HCT116 (cell line): ENCODE measurements around the gene RAET1E. TPM values are rescaled to one million over a fixed set of nuclear protein-coding genes. Genes with fewer than 3 reads are reported as not detected.

Experiments used
- ATAC-seq: fragments of 200-7000 bp; cut with Tn5 transposase; 2 replicates; pipeline ENCODE4 v1.9.1; 2020; ENCODE audit warnings: mild to moderate bottlenecking, moderate library complexity
- BruUV-seq: library from RNA; stranded (reverse); fragments of 400-500 nt; replicated peaks from 2 replicates; lab custom pipeline; 2021; lab: Mats Ljungman, UMichigan
- CTCF ChIA-PET: fragments of 300-600 bp; sonication (Branson Sonifier 250); formaldehyde crosslinking; loops from one replicate; lab custom pipeline; 2021; ENCODE audit warnings: antibody characterized with exemption; lab: Charles Lee
- POLR2A ChIA-PET: fragments of 300-600, 350-600 bp; sonication (Branson Sonifier 250); formaldehyde crosslinking; loops from one replicate; lab custom pipeline; 2021; ENCODE audit warnings: antibody characterized with exemption; lab: Charles Lee
- RAD21 ChIA-PET, 2 experiments: fragments of 300-600 bp; sonication (Branson Sonifier 250); formaldehyde crosslinking; loops; one replicate each; lab custom pipeline; 2023; ENCODE audit warnings: low total read pairs in 2 of 2; ENCODE audit not compliant: uncharacterized antibody in 2 of 2, unreplicated experiment in 2 of 2, low non-redundant PET in 1 of 2; lab: Charles Lee
- DNase-seq: peaks from one replicate; pipeline ENCODE4 v3.0.0-alpha.2; 2010; ENCODE audit warnings: low read depth, low spot score
- H2AFZ ChIP-seq: fragments of 200-600 bp; shearing (Covaris generic), sonication (generic); 2 replicates; pipeline ENCODE4 v1.6.1; 2017; ENCODE audit warnings: low read depth, mixed run types, mixed read lengths, antibody characterized with exemption, low read length; ENCODE audit not compliant: poor library complexity, severe bottlenecking
- H3K27ac ChIP-seq: 2 replicates; pipeline ENCODE4 v1.5.1; 2012; ENCODE audit warnings: low read depth, low read length
- H3K27me3 ChIP-seq: fragments of 200-600 bp; sonication (generic); 2 replicates; pipeline ENCODE4 v1.6.1; 2016; ENCODE audit warnings: mixed run types, low read length, mixed read lengths; ENCODE audit not compliant: insufficient read depth
- H3K36me3 ChIP-seq, 2 experiments: fragments of 200-500 bp in 1 of 2; fragments of 200-600 bp in 1 of 2; sonication (Bioruptor generic) in 1 of 2; sonication (generic) in 1 of 2; 2 replicates each; pipeline versions ENCODE4 v1.5.1 to v1.6.1; 2014 to 2016; ENCODE audit warnings: low read length in 2 of 2, inconsistent platforms in 1 of 2, mixed read lengths in 1 of 2, mixed run types in 1 of 2; ENCODE audit not compliant: insufficient read depth in 2 of 2, control insufficient read depth in 1 of 2
- H3K4me1 ChIP-seq, 2 experiments: fragments of 200-600 bp in 1 of 2; sonication (generic) in 1 of 2; 2 replicates each; pipeline versions ENCODE4 v1.5.1 to v1.6.1; 2012 to 2017; ENCODE audit warnings: low read length in 2 of 2, inconsistent platforms in 1 of 2, mild to moderate bottlenecking in 1 of 2, mixed read lengths in 1 of 2, mixed run types in 1 of 2, moderate library complexity in 1 of 2; ENCODE audit not compliant: insufficient read depth in 2 of 2, control insufficient read depth in 1 of 2
- H3K4me2 ChIP-seq: fragments of 200-600 bp; sonication (generic); 2 replicates; pipeline ENCODE4 v1.6.1; 2017; ENCODE audit warnings: mixed run types, low read length, mixed read lengths
- H3K4me3 ChIP-seq, 2 experiments: fragments of 200-600 bp in 1 of 2; sonication (generic) in 1 of 2; replicated peaks in 1 of 2; 2 replicates each; pipeline ENCODE4 v1.5.1; 2011 to 2016; ENCODE audit warnings: low read length in 2 of 2, control low read depth in 1 of 2, low read depth in 1 of 2, mild to moderate bottlenecking in 1 of 2, mixed read lengths in 1 of 2, mixed run types in 1 of 2
- H3K79me2 ChIP-seq: fragments of 200-600 bp; sonication (generic); 2 replicates; pipeline ENCODE4 v1.6.1; 2017; ENCODE audit warnings: mild to moderate bottlenecking, mixed run types, low read length, moderate library complexity, mixed read lengths; ENCODE audit not compliant: insufficient read depth
- H3K9ac ChIP-seq: fragments of 200-600 bp; sonication (generic); 2 replicates; pipeline ENCODE4 v1.6.1; 2016; ENCODE audit warnings: low read length, mixed read lengths
- H3K9me2 ChIP-seq: fragments of 200-600 bp; sonication (generic), shearing (Covaris generic); 2 replicates; pipeline ENCODE4 v1.6.1; 2017; ENCODE audit warnings: mixed run types, mild to moderate bottlenecking, moderate library complexity; ENCODE audit not compliant: insufficient read depth
- H3K9me3 ChIP-seq, 2 experiments: fragments of 200-500 bp in 1 of 2; fragments of 200-600 bp in 1 of 2; sonication (Bioruptor generic) in 1 of 2; sonication (generic) in 1 of 2; 2 replicates each; pipeline ENCODE4 v1.6.1; 2014 to 2017; ENCODE audit warnings: low read length in 2 of 2, mixed read lengths in 2 of 2, inconsistent platforms in 1 of 2, low read depth in 1 of 2, mild to moderate bottlenecking in 1 of 2, mixed run types in 1 of 2, moderate library complexity in 1 of 2; ENCODE audit not compliant: control insufficient read depth in 1 of 2, insufficient read depth in 1 of 2
- H4K20me1 ChIP-seq: fragments of 200-600 bp; sonication (generic), shearing (Covaris generic); 2 replicates; pipeline ENCODE4 v1.6.1; 2017; ENCODE audit warnings: mixed run types, mild to moderate bottlenecking, moderate library complexity; ENCODE audit not compliant: insufficient read depth
- ATF3 ChIP-seq: IDR thresholded peaks from 2 replicates; pipeline ENCODE4 v1.6.1; 2012
- CBX3 ChIP-seq: IDR thresholded peaks from 2 replicates; pipeline ENCODE4 v1.6.1; 2012; ENCODE audit warnings: low read depth
- CEBPB ChIP-seq: IDR thresholded peaks from 2 replicates; pipeline ENCODE4 v1.6.1; 2012; ENCODE audit warnings: low read depth
- CTCF ChIP-seq, 3 experiments: fragments of 200-600 bp in 1 of 3; sonication (generic) in 1 of 3; IDR thresholded peaks in 2 of 3; conservative IDR thresholded peaks in 1 of 3; 2 replicates each; pipeline ENCODE4 v1.5.1; 2012 to 2017; ENCODE audit warnings: low read depth in 2 of 3, low read length in 2 of 3, antibody characterized with exemption in 1 of 3, borderline replicate concordance in 1 of 3, control low read depth in 1 of 3, mild to moderate bottlenecking in 1 of 3, mixed read lengths in 1 of 3, mixed run types in 1 of 3, moderate library complexity in 1 of 3; ENCODE audit not compliant: insufficient read depth in 1 of 3
- EGR1 ChIP-seq: IDR thresholded peaks from 2 replicates; pipeline ENCODE4 v1.6.1; 2012; ENCODE audit warnings: low read depth
- EZH2 ChIP-seq: fragments of 200-600 bp; sonication (generic); IDR thresholded peaks from 2 replicates; pipeline ENCODE4 v1.6.1; 2017; ENCODE audit warnings: antibody characterized with exemption, mixed run types
- FOSL1 ChIP-seq: IDR thresholded peaks from 2 replicates; pipeline ENCODE4 v1.6.1; 2012; ENCODE audit warnings: low read depth
- JUND ChIP-seq: IDR thresholded peaks from 2 replicates; pipeline ENCODE4 v1.6.1; 2012
- MAX ChIP-seq: IDR thresholded peaks from 2 replicates; pipeline ENCODE4 v1.6.1; 2012
- POLR2A ChIP-seq: IDR thresholded peaks from 2 replicates; pipeline ENCODE4 v1.7.0; 2011; ENCODE audit warnings: borderline replicate concordance; ENCODE audit not compliant: insufficient read depth, insufficient read length; ENCODE audit errors: extremely low read depth
- POLR2AphosphoS5 ChIP-seq: IDR thresholded peaks from 2 replicates; pipeline ENCODE4 v1.6.1; 2011; ENCODE audit warnings: mild to moderate bottlenecking, low read depth, low read length, moderate library complexity
- REST ChIP-seq: IDR thresholded peaks from 2 replicates; pipeline ENCODE4 v1.6.1; 2012; ENCODE audit warnings: low read depth
- SIN3A ChIP-seq: IDR thresholded peaks from 2 replicates; pipeline ENCODE4 v1.6.1; 2012; ENCODE audit warnings: low read depth
- SP1 ChIP-seq: IDR thresholded peaks from 2 replicates; pipeline ENCODE4 v1.6.1; 2012; ENCODE audit warnings: low read depth
- SRF ChIP-seq: IDR thresholded peaks from 2 replicates; pipeline ENCODE4 v1.6.1; 2012; ENCODE audit warnings: low read depth
- TCF7L2 ChIP-seq: IDR thresholded peaks from 2 replicates; pipeline ENCODE4 v1.7.0; 2011; ENCODE audit warnings: borderline replicate concordance, inconsistent platforms; ENCODE audit not compliant: insufficient read depth, insufficient read length; ENCODE audit errors: extremely low read depth
- YY1 ChIP-seq: IDR thresholded peaks from 2 replicates; pipeline ENCODE4 v1.6.1; 2011; ENCODE audit warnings: low read length, low read depth, moderate library complexity, mild to moderate bottlenecking; ENCODE audit not compliant: insufficient replicate concordance; ENCODE audit errors: extremely low read depth
- ZBTB33 ChIP-seq: IDR thresholded peaks from 2 replicates; pipeline ENCODE4 v1.6.1; 2011; ENCODE audit warnings: mild to moderate bottlenecking, low read length, moderate library complexity; ENCODE audit not compliant: insufficient replicate concordance; ENCODE audit errors: extremely low read depth
- ZFX ChIP-seq: fragments of 450-650 bp; IDR thresholded peaks from 2 replicates; pipeline ENCODE4 v1.6.1; 2017
- ZNF274 ChIP-seq: fragments of 200-500 bp; sonication (Bioruptor generic); IDR thresholded peaks from 2 replicates; pipeline ENCODE4 v1.6.1; 2014; ENCODE audit warnings: mild to moderate bottlenecking, low read depth, low read length, inconsistent platforms
- intact Hi-C: fragments of 100-400 bp; cut with micrococcal nuclease; formaldehyde crosslinking; loops from 2 replicates; pipeline ENCODE4 v1.10.0; 2022
- total RNA-seq: library from RNA; stranded (reverse); gene quantifications from one replicate; pipeline ENCODE4 v1.2.1, GENCODE V29; 2021; ENCODE audit not compliant: unreplicated experiment

RAET1E gene
- total RNA-seq, 1 experiment from 2014 or later: 3.9 TPM

- no peak overlapping the region for H3K4me3 ChIP-seq
- H3K9me3 ChIP-seq: no peaks in the 10 kb centered on the region
- intact Hi-C loops: no loop called here
- TF ChIP-seq POLR2A (no peak), ZNF274 (no peak), JUND (peak; percentile 77), EZH2 (no peak), SIN3A (no peak), ZBTB33 (no peak), TCF7L2 (no peak), EGR1 (no peak), ATF3 (no peak), REST (no peak), YY1 (no peak), ZFX (no peak), CEBPB (peak; percentile 86), SRF (no peak), MAX (no peak), CTCF (IDR thresholded peaks at IDR 0.05 in 2 of 3, conservative IDR thresholded peaks at IDR 0.05 in 1 of 3; ENCODE audit: borderline replicate concordance in 1 of 3, insufficient read depth in 1 of 3, low read depth in 2 of 3, low read length in 2 of 3) (no peak), POLR2AphosphoS5 (peak; percentile 44; the same call in 1 of the 2 replicates), CBX3 (no peak), FOSL1 (peak; percentile 83), SP1 (peak; percentile 64)
- TF ChIP-seq, all 23 proteins: peak for 5
- Histone ChIP-seq H4K20me1 (no peaks in the 10 kb centered on the region), H3K27ac (no peak overlapping the region), H3K36me3 (no peaks in the 10 kb centered on the region), H3K27me3 (no peaks in the 10 kb centered on the region), H3K79me2 (no peaks in the 10 kb centered on the region), H3K4me1 (peaks cover 10 to 32% of the 10 kb centered on the region in 2 experiments), H3K9me2 (no peaks in the 10 kb centered on the region), H3K9ac (no peak overlapping the region), H3K4me2 (peak overlapping the region; percentile 10; the same call in 1 of the 2 replicates), H2AFZ (no peak overlapping the region)
- DNase-seq (no peak), ATAC-seq (0 out of 2 replicates have a peak, but pooled peaks have one; percentile 28)
- no TSS peak for BruUV-seq
- ChIA-PET CTCF (interaction anchor here (1.4 kb wide), 1 partner anchor 9 kb away, joined by 3 read pairs; no protein-coding TSS in a partner anchor), POLR2A (no interaction called here), RAD21 (no interaction called here)
These were observed 10.6 kb downstream of the RAET1E start for GRCh38 chr6:149887343-149887742.
